Caco-2 (cell line): ENCODE data around the gene CRTAC1. TPM values are rescaled to one million over a fixed set of nuclear protein-coding genes. Genes with fewer than 3 reads are reported as not detected.

ENCODE experiments used
- BruUV-seq: library from RNA; stranded (reverse); fragments of 400-500 nt; replicated peaks from 2 replicates; lab custom pipeline; 2021; lab: Mats Ljungman, UMichigan
- CTCF ChIA-PET: fragments of 300-600 bp; sonication (Branson Sonifier 250); formaldehyde crosslinking; loops from one replicate; lab custom pipeline; 2022; ENCODE audit warnings: antibody characterized with exemption; lab: Charles Lee
- POLR2A ChIA-PET: fragments of 300-600 bp; sonication (Branson Sonifier 250); formaldehyde crosslinking; loops from one replicate; lab custom pipeline; 2022; ENCODE audit warnings: antibody characterized with exemption; lab: Charles Lee
- DNase-seq, 2 experiments: peaks; one replicate each; pipeline versions ENCODE4 v3.0.0 to v3.0.0-alpha.2; 2020 to 2022
- H3K27me3 ChIP-seq: replicated peaks from 2 replicates; pipeline ENCODE4 v1.6.0; 2011; ENCODE audit warnings: low read length; ENCODE audit not compliant: control insufficient read depth, insufficient read depth
- H3K36me3 ChIP-seq: 2 replicates; pipeline ENCODE4 v1.5.1; 2011; ENCODE audit warnings: low read length; ENCODE audit not compliant: control insufficient read depth, insufficient read depth
- H3K4me1 ChIP-seq: fragments of 250-450 bp; sonication (Bioruptor Pico); 2 replicates; pipeline ENCODE4 v1.5.1; 2020; ENCODE audit warnings: mild to moderate bottlenecking
- H3K4me3 ChIP-seq: 2 replicates; pipeline ENCODE4 v1.5.1; 2011; ENCODE audit warnings: low read depth, mild to moderate bottlenecking, control low read depth, low read length
- H3K9me3 ChIP-seq: fragments of 250-450 bp; sonication (Bioruptor Pico); 2 replicates; pipeline ENCODE4 v1.5.1; 2020; ENCODE audit warnings: mild to moderate bottlenecking, moderate library complexity
- H3K27ac Mint-ChIP-seq: one replicate; pipeline ENCODE4 v1.8.0; 2022; ENCODE audit warnings: mixed read lengths; ENCODE audit not compliant: unreplicated experiment
- H3K27me3 Mint-ChIP-seq: one replicate; pipeline ENCODE4 v1.8.0; 2022; ENCODE audit warnings: mixed read lengths; ENCODE audit not compliant: insufficient read depth, unreplicated experiment
- H3K36me3 Mint-ChIP-seq: one replicate; pipeline ENCODE4 v1.8.0; 2022; ENCODE audit warnings: mild to moderate bottlenecking, mixed read lengths; ENCODE audit not compliant: insufficient read depth, unreplicated experiment
- H3K4me1 Mint-ChIP-seq: one replicate; pipeline ENCODE4 v1.8.0; 2022; ENCODE audit warnings: low read depth, mixed read lengths; ENCODE audit not compliant: unreplicated experiment
- H3K4me3 Mint-ChIP-seq: one replicate; pipeline ENCODE4 v1.8.0; 2022; ENCODE audit warnings: mild to moderate bottlenecking, moderate library complexity, mixed read lengths; ENCODE audit not compliant: unreplicated experiment
- H3K9me3 Mint-ChIP-seq: one replicate; pipeline ENCODE4 v1.8.0; 2022; ENCODE audit warnings: mixed read lengths; ENCODE audit not compliant: unreplicated experiment
- intact Hi-C: fragments of 100-400 bp; cut with micrococcal nuclease; formaldehyde crosslinking; loops from one replicate; pipeline ENCODE4 v1.10.0; 2022; ENCODE audit not compliant: unreplicated experiment
- total RNA-seq: library from RNA; stranded (reverse); gene quantifications from 2 replicates; pipeline ENCODE4 v1.2.3, GENCODE V29; 2022
- TF ChIP-seq, protein P1 (sequence below), 2 experiments: fragments of 200-600 bp in 1 of 2; IDR thresholded peaks; 1 replicate in 1 of 2; 2 replicates in 1 of 2; pipeline versions ENCODE4 v1.5.1 to v1.8.0; 2011 to 2022; ENCODE audit warnings: antibody characterized with exemption in 1 of 2, control low read depth in 1 of 2, inconsistent platforms in 1 of 2, low read depth in 1 of 2, low read length in 1 of 2, mild to moderate bottlenecking in 1 of 2, moderate library complexity in 1 of 2; ENCODE audit not compliant: insufficient read depth in 1 of 2, severe bottlenecking in 1 of 2, unreplicated experiment in 1 of 2

CRTAC1 gene
- total RNA-seq, 1 experiment from 2014 or later: not detected

DNA sequence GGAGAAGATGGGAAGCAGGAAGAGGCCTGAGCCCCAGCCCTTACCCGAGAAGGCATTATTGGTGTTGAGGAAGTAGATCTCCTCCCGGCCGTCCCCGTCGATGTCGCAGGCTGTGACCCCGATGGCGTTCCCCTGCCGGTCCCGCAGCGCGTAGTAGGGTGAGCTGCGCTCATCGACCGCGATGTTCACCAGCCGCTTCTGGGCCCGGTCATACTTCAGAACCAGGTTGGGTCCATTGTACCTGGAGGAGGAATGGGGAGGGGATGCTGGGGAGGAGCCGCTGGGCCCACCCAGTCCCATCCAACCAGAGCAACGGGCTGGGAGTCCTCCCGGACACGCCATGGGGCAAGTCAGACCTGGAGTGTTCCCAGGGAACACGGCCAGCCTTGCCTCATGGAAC lies 94.3 kb downstream of the CRTAC1 start:
- Histone ChIP-seq H3K36me3 (no peaks in the 10 kb centered on the region), H3K27me3 (peaks cover 1% of the 10 kb centered on the region; the same call in 1 of the 2 replicates), H3K4me1 (no peaks in the 10 kb centered on the region), H3K4me3 (no peak overlapping the region), H3K9me3 (no peaks in the 10 kb centered on the region)
- intact Hi-C loops: no loop called here
- TF ChIP-seq, protein P1, sequence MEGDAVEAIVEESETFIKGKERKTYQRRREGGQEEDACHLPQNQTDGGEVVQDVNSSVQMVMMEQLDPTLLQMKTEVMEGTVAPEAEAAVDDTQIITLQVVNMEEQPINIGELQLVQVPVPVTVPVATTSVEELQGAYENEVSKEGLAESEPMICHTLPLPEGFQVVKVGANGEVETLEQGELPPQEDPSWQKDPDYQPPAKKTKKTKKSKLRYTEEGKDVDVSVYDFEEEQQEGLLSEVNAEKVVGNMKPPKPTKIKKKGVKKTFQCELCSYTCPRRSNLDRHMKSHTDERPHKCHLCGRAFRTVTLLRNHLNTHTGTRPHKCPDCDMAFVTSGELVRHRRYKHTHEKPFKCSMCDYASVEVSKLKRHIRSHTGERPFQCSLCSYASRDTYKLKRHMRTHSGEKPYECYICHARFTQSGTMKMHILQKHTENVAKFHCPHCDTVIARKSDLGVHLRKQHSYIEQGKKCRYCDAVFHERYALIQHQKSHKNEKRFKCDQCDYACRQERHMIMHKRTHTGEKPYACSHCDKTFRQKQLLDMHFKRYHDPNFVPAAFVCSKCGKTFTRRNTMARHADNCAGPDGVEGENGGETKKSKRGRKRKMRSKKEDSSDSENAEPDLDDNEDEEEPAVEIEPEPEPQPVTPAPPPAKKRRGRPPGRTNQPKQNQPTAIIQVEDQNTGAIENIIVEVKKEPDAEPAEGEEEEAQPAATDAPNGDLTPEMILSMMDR (IDR thresholded peaks at IDR 0.05; ENCODE audit: insufficient read depth in 1 of 2, low read depth in 1 of 2, low read length in 1 of 2, severe bottlenecking in 1 of 2, unreplicated experiment in 1 of 2): no peak
- Mint-ChIP-seq H3K27me3 (peaks cover 24% of the 10 kb centered on the region), H3K36me3 (no peaks in the 10 kb centered on the region), H3K4me1 (no peaks in the 10 kb centered on the region), H3K4me3 (no peak overlapping the region), H3K27ac (no peak overlapping the region), H3K9me3 (no peaks in the 10 kb centered on the region)
- BruUV-seq: no TSS peak
- DNase-seq: no peak
- CTCF ChIA-PET: no interaction called here
- POLR2A ChIA-PET: no interaction called here

DNA sequence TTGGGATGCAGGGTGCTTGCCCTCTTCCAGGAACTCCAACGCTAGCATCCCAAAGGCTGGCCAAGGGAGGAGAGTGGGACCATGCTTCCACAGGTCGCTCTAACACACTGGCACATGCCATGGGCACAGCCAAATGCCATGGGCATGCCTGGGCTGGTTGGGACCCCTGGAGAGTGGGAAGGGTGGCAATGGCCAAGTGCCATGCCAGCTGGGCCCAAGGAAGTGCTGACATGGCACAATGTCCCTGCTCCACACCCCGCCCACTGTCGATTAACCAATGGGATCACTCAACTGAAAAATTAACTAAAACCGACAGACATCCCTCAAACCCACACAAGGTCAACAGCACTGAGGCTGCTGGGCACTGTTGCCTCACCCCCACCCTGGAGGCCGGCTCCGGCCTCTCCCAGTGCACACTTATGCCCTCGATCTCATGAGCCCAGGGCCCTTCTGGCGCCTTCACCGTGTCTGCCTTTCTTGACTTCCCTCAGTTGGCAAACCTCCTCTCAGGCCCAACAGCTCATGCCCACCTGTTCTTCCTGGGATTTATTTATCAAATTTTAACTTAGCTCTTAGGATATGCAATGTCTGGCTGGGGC lies 97.4 kb downstream of the CRTAC1 start:
- Mint-ChIP-seq H3K4me1 (no peaks in the 10 kb centered on the region), H3K4me3 (no peak overlapping the region), H3K36me3 (no peaks in the 10 kb centered on the region), H3K27me3 (peaks cover 33% of the 10 kb centered on the region), H3K27ac (no peak overlapping the region), H3K9me3 (no peaks in the 10 kb centered on the region)
- CTCF ChIA-PET: no interaction called here
- BruUV-seq: no TSS peak
- Histone ChIP-seq H3K4me1 (no peaks in the 10 kb centered on the region), H3K36me3 (no peaks in the 10 kb centered on the region), H3K9me3 (no peaks in the 10 kb centered on the region), H3K4me3 (no peak overlapping the region), H3K27me3 (peaks cover 1% of the 10 kb centered on the region; the same call in 1 of the 2 replicates)
- POLR2A ChIA-PET: no interaction called here
- TF ChIP-seq, protein P1 (IDR thresholded peaks at IDR 0.05; ENCODE audit: insufficient read depth in 1 of 2, low read depth in 1 of 2, low read length in 1 of 2, severe bottlenecking in 1 of 2, unreplicated experiment in 1 of 2): no peak
- DNase-seq: no peak
- intact Hi-C loops: no loop called here

DNA sequence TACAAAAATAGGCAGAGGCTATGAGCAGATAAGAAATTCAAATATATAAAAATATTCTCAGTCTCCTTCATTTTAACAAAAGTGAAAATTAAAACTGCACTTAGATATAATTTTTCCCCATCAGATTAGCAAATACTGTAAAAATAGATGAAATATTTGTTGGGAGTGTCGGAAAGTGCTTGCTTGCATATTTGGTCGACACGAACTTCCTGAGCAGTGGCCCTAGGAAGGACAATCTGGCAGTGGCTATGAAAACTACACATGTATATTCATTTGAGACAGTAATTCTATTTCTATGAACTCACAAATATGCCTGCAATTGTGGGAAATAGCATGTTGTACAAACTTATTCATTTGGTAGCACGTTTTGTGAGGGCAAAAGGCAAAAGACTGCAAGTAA lies 99.4 kb downstream of the CRTAC1 start:
- Mint-ChIP-seq H3K36me3 (no peaks in the 10 kb centered on the region), H3K4me1 (no peaks in the 10 kb centered on the region), H3K27ac (no peak overlapping the region), H3K9me3 (no peaks in the 10 kb centered on the region), H3K27me3 (peaks cover 33% of the 10 kb centered on the region), H3K4me3 (no peak overlapping the region)
- Histone ChIP-seq H3K4me1 (no peaks in the 10 kb centered on the region), H3K4me3 (no peak overlapping the region), H3K9me3 (no peaks in the 10 kb centered on the region), H3K36me3 (no peaks in the 10 kb centered on the region), H3K27me3 (peaks cover 1% of the 10 kb centered on the region; the same call in 1 of the 2 replicates)
- POLR2A ChIA-PET: no interaction called here
- CTCF ChIA-PET: no interaction called here
- intact Hi-C loops: no loop called here
- BruUV-seq: no TSS peak
- DNase-seq: no peak
- TF ChIP-seq, protein P1 (IDR thresholded peaks at IDR 0.05; ENCODE audit: insufficient read depth in 1 of 2, low read depth in 1 of 2, low read length in 1 of 2, severe bottlenecking in 1 of 2, unreplicated experiment in 1 of 2): no peak
